IPS-NIHi11 (cell line): ENCODE measurements around the gene TBATA.

Experiments used
- DNase-seq: peaks from one replicate; pipeline ENCODE4 v3.0.0; 2012; ENCODE audit warnings: mixed read lengths, low spot score

TBATA gene

GRCh38 chr10:70742537-70743429, 42.4 kb downstream of the TBATA start:
- no peak for DNase-seq

GRCh38 chr10:70740406-70741288, 44.5 kb downstream of the TBATA start:
- no peak for DNase-seq

GRCh38 chr10:70738761-70739121, 46.4 kb downstream of the TBATA start:
- DNase-seq, result no peak

GRCh38 chr10:70738006-70738760, 47.0 kb downstream of the TBATA start:
- no peak for DNase-seq

- no peak for DNase-seq
Observed at GRCh38 chr10:70737250-70737649, 47.9 kb downstream of the TBATA start.

GRCh38 chr10:70736525-70736924, 48.7 kb downstream of the TBATA start:
- DNase-seq, result no peak

GRCh38 chr10:70735161-70735560, 50.0 kb downstream of the TBATA start:
- DNase-seq, result no peak

DNA sequence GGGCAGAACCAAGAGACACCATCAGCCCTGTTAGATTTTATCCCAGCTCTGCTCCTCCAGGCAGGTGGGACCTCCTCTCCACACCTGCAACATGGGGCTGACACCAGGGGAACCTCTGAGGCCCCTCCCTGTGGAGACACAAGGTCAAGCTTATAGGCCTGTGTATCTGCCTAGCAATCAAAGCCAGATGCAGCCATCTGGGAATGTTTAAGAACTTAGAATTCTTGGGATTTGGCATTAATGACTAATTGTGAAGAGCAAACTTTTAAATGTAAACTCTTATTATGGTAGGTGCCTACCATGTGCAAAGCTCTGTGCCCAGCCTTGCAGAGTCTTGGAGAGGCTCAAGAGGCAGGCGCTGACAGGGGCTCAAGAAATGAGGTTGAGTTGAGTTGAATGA, 52.1 kb downstream of the TBATA start:
- no peak for DNase-seq

DNA sequence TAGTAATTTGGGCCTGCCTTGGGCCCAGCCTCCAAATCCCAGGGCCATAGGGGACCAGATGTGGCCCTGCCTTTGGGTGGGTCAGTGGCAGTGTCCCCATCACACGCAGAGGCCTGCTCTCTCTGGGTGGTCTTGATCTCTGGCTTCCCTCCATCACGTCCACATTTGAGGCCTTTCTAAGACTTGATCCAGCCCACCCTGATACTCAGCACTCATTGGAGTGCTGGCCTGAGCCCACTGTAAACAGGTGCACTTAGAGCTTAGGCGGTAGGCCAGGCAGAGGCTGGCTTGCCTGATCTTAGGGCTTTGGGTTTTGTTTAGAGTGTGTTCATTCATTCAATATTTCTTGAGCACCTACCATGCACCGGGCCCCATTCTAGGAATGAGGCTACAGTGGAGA, 52.6 kb downstream of the TBATA start:
- DNase-seq, result no peak

DNA sequence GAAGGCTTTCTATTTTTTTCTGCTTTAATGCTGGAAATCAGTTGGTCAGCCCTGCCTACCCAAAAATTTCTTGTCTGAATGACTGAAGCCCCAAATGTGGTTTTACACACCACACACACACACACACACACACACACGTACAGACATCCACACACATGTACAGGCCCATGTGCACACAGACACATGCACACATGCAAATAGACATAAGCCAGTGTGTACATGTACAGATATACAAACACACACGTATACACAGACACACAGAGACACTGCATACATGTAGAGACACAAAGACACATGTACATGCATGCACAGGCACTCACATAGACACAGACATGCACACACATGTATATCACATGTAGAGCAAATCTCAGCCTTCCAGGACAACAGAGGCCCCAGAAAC, 54.2 kb downstream of the TBATA start:
- DNase-seq, result no peak

DNA sequence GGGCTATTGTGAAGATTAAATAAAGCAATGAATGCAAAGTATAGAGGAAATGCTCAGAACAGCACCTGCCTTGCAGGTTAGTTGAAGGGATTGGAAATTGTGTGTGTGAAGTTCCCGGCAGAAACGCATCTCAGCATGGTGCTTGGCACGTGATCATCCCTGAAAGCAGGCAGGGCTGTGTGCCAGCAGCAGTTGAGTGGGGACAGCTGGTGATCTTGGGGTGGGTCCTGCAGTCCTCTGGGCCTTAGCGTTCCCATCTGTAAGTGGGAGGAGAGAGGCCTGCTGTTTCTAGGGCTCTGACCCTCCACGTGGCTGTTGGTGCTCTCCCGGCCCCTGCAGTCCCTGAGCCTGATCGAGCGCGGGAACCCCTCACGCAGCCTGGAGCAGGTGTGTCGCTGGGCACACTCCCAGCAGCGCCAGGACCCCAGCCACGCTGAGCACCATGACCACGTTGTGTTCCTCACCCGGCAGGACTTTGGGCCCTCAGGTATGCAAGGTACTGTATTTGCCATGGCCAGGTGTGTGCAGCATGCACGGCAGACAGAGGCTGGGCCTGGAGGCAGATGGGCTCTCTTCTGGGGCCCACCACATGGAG, 55.3 kb downstream of the TBATA start:
- no peak for DNase-seq

DNA sequence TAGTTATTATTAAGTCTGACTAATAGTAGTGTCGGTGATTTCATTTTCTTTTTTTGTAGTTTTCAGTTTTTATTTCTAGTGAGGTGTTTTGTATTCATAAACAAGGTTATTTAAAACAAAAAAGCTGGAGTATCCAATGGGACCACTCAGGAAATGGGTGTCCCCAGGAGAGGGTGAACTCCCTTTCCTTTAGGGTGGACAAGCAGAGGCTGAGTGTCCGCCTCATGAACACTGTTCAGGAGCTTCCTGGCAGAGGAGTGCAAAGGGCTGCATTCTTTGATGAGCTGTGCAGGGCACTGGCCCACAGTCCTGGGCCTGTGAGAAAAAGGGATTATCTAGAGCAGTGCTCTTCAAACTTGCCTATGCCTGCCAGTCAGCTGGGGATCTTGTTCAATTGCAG, 56.8 kb downstream of the TBATA start:
- no peak for DNase-seq

DNA sequence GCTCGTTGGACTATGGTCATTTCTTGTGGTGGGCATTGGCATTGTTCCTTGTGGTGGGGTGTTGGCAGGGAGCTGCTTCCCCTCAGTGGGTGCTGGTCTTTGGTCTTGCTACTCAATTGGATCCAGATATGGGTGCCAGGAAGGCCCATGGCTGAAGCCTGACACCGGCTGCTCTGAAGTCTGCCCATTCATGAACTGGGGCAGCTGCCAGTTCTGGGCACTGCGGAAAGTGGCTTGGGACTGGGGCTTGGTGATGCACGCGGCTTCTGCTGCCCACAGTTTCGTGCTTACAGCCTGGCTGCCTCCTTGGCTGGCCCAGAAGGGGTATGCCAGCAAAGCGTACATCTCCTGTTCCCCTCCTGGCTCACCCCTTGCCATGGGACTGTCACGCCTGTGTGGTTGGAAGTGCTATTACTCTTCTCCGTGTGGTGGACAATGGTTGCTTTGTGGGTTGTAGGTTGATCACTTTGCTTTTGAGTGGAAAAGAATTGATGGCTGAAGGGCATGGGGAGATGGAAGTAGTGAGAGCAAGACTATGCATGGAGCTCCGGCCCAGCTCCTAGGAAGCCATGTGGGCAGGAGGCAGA, 58.2 kb downstream of the TBATA start:
- DNase-seq, result no peak

DNA sequence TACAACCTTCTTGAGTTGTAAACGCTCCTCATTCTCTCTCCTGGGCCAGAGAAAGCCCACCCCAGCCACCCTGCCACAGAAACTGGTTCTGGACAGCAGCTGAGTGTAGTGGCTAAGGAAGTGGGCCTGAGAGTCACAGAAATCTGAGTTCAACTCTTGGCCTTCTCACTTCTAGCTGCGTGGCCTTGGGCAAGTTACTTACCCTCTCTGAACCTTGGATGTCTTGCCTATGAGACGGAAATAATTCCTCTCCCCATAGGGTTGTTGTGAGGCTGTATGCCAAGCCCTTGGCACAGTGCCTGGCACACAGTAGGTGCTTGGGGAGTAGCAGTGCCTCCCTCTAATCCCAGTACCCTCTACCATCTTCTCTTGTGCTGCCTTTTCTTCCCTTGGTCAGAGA, 61.4 kb downstream of the TBATA start:
- DNase-seq, result no peak

DNA sequence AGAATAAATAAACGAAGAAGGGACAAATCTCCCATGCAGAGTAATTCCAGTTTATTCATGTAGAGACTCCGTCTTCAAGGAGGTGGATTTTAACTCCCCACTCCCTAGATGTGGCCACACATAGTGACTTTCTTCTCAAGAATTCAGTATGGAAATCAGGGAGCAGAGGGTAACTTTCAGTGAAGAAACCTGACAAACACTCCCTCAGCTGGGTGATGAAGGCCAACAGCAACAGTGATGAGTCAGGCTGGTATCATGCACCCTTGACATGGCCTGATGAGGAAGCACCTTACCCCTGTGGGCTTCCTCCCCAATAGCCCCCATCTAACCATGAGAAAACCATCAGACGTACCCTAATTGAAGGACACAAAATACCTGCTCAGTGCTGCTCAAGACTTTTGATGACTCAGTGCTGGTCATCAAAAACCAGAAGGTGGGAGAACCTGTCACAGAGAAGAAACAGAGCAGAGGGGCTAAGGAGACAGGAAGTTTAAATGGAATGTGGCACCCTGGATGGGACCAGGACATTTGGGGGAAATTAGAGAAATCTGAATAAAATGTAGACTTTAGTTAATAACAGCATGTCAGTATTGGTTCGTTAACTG, 62.3 kb downstream of the TBATA start:
- no peak for DNase-seq
